HG02763 (cell line): ENCODE results near the gene PLTP.
"Not testable (repeated sequence)": the region's sequence is repeated elsewhere in the genome, so short reads cannot be mapped to it uniquely, and the experiment has no call there.

Experiments used
- ATAC-seq: cut with Tn5 transposase; IDR thresholded peaks from one replicate; pipeline ENCODE4 v1.9.1; 2021; ENCODE audit warnings: mild to moderate bottlenecking, moderate library complexity; ENCODE audit not compliant: unreplicated experiment

The PLTP gene

GRCh38 chr20:45880988-45881788 lies 30.8 kb downstream of the PLTP start, which contains the start of gene ZSWIM1:
TSS of gene ZSWIM1 (plus strand) at chr20:45881227. CDS start at chr20:45882593, 1,366 bp downstream.
- peak; percentile 95 for ATAC-seq

DNA sequence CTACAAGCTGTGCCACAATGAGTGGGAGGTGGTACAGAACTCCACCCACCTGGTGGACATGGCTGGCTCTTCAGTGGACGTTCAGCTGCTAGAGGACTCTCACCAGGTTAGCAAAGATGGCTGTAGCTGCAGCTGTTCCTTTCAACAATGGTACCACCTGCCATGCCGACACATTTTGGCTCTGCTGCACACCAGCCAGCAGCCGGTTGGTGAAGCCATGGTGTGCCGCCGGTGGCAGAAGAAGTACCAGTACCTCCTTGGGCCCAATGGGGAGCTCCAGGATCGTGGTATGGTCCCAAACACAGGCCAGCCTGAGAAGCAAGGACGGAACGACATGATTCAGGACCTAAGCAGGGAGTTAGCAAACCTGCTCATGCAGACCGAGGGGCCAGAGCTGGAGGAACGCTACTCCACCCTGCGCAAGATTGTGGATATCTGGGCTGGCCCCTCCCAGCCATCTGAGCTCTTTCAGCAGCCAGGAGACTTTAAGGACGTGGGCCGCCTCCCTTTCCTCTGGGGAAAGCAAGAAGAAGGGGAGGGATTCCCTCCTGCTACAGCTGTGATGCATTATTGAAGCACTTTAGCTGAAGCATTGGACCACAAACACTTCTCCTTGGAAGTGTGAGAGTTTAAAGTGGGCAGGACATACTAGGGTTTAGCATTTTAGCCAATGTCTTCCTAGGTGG lies 33.7 kb downstream of the PLTP start:
- no peak for ATAC-seq

- ATAC-seq: no peak
These were observed 37.4 kb downstream of the PLTP start for GRCh38 chr20:45874576-45874975.

DNA sequence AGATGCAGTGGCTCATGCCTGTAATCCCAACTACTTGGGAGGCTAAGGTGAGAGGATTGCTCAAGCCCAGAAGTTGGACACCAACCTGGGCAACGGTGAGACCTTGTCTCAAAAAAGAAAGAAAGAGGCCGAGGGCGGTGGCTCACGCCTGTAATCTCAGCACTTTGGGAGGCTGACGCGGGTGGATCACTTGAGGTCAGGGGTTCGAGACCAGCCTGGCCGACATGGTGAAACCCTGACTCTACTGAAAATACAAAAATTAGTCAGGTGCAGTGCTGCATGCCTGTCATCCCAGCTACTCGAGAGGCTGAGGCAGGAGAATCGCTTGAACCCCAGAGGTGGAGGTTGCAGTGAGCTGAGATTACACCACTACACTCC lies 37.9 kb downstream of the PLTP start:
- ATAC-seq: not testable (repeated sequence)

DNA sequence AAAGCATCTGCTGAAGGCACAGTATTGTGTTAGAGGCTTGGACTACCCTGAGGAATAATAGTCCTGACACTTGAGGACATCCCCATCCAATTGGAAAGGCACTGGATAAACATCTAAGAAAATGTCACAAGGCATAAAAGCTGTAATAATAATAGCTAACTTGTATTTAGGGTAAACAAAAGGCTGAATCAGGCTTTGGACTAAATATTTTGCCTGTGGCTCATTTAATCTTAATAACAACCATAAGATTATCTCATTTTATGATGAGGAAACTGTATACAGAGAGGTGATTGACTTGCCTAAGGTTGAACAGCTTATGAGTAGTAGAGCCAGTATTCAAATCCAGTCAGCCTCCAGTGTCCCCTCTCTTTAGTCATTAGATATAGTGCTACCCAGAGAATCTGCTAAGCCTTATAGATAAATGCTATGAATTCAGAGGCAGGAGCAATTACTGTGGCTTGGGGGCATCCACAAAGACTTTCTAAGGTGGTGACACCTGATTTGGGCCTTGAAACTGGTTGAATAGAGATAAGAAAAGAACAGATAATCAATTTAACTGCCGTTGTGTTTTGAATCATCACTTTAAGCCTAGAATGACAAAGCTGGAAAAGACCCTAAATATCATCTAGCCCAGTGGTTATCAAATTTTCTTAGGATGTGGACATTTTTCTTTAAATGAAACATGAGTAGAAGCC lies 38.4 kb downstream of the PLTP start:
- ATAC-seq: no peak

GRCh38 chr20:45872626-45873025 lies 39.3 kb downstream of the PLTP start:
- no peak for ATAC-seq

DNA sequence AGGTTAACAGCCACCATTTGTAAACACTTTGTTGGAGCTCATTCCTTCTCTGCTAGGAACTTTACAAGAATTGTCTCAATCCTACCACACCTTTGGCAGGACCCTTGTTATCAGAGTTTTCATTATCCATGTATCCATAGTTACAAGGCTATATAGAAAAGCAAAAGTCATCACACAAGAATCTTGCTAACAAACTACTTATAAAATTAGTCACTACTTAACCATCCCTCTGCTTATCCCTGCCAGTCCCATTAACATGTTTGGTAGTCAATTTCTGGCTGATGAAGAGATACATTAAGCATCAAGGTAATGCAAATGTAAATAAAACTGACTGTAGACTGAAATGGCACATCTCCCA lies 44.2 kb downstream of the PLTP start:
- no peak for ATAC-seq

DNA sequence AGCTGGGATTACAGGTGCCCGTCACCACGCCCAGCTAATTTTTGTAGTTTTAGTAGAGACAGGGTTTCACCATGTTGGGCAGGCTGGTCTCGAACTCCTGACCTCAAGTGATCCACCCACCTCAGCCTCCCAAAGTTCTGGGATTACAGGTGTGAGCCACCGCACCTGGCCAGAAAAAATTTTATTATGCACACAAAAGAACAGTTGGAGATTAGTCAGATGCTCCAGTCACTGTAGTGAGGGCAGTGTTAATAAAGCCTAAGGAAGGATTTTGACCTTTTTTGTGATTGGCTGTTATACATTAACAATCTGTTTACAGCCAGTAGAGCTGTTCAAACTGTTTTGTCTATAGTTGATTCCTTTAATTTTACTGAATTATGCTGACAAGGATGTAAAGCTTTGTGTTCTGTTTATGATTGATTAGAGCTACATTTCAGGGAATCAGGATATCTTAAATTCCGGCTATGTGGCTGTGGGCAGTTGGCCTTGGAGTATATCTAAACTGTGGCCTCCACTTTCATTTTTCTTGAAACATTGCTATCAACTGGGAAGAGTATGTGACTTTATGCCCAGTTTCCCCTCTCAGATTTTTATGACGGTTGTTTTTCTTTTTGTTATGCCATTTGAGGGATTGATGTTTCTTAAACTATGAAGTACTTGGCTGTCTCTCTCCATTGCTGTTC lies 44.7 kb downstream of the PLTP start:
- ATAC-seq: no peak

DNA sequence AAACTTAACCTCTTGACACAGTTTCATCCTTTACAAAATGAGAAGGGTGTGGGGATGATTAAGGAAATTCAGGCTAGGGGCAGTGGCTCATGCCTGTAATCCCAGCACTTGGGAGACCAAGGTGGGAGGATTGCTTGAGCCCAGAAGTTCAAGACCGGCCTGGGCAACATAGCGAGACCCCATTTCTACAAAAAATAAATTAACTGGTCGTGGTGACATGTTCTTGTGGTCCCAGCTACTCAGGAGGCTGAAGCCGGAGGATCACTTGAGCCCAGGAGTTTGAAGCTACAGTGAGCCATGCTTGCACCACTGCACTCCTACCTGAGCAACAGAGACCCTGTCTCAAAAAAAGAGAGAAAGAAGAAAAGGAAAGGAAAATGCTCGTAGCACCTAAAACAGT lies 45.5 kb downstream of the PLTP start:
- ATAC-seq: no peak

DNA sequence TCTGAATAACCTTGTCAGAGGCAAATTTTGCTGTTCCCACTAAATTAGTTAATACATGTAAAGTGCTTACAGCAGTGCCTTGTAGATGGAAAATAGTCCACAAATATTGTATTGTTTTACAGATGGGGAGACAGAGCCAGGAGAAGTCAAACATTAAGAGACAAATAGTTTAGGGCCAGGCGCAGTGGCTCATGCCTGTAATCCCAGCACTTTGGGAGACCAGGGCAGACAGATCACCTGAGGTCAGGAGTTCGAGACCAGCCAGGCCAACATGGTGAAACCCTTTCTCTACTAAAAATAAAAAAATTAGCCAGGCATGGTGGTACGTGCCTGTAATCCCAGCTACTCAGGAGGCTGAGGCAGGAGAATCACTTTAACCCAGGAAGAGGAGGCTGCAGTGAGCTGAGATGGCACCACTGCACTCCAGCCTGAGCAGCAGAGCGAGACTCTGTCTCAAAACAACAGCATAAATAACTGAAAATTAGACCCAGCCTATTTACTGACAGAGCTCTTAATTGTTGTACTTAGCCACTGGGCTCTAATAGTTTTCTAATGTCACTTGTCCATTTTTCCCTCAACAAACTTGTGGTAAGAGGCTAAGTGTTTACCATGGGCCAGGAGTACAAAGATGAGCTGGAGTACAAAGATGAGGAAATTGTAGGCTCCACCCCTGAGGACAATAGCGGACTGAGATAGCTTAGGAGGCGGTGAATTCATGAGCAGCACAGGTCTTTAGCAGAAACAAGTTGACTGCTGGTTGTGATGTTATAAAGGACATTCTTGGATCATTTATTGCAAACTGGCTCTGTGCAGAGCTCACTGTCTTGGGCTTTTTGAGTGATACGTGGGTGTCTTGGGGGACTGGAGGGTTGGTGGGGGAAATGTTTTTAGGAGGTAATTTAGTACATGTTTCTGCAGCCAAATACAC lies 48.1 kb downstream of the PLTP start:
- no peak for ATAC-seq

GRCh38 chr20:45861221-45862075 lies 50.5 kb downstream of the PLTP start:
- ATAC-seq: no peak

DNA sequence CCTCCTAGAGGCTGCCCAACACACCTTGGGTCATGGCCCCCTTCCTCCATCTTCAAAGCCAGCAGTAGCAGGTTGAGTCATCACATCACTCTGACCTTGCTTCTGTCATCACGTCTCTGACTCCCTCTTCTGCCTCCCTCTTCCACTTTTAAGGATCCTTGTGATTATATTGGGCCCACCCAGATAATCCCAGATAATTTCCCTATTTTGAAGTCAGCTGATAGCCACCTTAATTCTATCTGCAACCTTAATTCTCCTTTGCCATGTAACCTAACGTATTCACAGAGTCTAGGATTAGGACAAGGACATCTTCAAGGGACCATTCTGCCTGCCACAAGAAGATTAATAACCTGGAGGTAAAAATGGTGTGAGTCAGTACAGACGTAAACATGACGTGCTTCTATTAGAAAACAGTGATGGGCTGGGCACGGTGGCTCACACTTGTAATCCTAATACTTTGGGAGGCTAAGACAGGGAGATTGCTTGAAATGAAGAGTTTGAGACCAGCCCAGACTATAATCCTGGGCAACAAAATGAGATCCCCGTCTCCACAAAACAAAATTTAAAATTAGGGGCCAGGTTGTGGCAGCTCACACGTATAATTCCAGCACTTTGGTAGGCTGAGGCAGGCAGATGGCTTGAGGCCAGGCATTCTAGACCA lies 51.3 kb downstream of the PLTP start:
- ATAC-seq: no peak

DNA sequence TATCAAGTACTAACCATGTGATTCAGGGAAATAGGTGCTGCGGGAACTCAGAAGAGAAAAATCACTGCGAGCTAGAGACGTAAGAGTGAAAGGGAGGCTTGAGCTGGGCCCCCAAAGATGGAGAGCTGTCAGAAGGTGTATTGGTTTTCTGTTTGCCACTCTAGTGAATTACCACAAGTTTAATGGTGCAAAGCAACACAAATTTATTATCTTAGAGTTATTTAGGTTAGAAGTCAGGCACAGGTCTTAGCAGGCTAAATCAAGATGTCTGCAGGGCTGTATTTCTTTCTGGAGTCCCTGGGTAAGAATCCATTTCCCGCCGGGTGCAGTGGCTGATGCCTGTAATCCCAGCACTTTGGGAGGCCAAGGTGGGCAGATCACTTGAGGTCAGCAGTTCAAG lies 52.0 kb downstream of the PLTP start:
- ATAC-seq: no peak

DNA sequence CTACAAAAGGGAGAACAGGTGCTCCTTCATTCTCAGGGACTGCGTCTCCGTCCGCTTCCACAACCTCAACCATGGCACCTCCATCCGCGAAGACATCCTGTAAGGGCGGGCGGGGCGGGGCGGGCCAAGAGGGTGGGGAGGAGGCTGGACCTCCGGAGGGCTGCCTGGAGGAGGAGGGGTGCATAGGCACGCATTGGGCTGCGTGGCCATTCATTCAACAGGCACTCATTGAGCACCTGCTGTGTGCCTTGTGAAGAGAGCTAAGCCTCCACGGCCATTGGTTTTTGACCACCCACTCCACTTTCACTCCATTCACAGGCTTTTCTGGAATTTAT lies 54.1 kb downstream of the PLTP start:
- ATAC-seq: no peak

DNA sequence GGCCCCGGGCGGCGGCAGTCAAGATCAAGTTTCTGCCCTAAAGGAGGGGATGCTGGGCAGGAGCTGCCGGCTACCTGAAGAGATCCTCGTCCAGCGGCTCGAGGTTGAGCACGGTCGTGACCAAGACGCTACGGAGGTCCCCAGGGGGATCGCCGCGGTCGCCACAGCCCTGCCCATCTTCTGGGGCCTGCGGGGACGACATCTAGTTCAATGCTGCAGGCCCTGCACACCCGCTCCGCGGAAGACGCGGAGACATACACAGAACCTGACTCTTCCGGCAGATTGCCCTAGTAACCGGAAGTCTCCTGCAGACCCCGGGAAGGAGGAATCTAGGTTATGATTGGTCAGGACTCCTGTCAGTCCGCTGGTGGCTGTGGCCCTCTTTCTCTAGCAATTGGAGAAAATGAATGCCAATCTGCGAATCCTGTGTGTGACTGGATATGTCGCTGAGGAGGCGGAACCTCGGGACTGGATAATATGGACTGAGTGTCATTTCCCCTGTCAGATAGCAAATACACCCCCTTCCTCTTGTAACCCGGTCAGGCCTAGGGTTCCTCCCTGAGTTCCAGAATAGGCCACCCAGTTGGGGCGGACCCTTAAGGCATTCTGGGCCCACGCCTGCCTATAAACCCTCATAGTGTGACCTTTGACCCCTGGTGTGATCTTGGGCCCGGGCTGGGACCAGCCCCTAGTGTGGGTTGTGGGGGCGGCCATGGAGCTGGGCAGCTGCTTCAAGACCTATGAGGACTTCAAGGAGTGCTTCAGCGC lies 54.7 kb downstream of the PLTP start, which contains the start of the genes ACOT8 and ZSWIM3:
Gene ACOT8, minus strand, starts transcription at position 279 of the 768 bp plus-strand sequence. Its CDS starts 77 bp downstream, at position 202.
Gene ZSWIM3, plus strand, starts transcription at position 501 of the 768 bp plus-strand sequence. Its CDS starts 212 bp downstream, at position 713.
- peak; percentile 98 for ATAC-seq

- ATAC-seq: no peak
These were observed 58.5 kb downstream of the PLTP start for GRCh38 chr20:45853484-45853883.

DNA sequence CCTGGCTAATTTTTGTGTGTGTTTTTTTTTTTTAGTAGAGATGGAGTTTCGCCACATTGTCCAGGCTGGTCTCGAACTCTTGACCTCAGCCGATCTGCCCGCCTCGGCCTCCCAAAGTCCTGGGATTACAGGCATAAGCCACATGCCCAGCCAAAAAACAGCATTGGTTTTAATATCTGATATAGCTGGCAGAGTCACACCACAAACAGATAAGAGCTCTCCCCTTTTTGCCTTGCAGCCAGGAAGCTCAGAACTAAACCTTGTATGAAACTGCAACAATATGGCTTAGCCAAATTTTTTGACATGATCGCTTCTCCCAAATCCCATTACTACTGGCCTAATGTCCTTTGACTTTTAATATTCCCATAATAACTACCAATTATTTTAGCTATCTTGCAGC lies 59.6 kb downstream of the PLTP start:
- no peak for ATAC-seq

DNA sequence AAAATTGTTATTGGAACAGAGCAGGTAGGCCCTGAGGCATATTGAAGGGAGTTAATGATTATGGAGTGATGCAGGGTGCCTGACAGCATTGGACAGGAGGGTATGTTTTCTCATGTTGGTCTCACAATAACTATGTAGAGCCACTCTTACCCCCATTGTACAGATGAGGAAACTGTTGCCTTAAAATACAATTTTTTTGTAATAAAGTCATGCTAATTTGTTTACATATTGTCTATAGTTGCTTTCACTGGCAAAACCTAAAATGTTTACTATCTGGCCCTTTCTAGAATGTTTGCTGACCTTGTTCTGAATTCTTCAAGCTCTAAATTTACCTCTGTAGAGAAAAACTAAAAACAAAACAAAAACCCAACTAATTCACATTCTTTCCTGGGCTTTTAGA lies 60.5 kb downstream of the PLTP start:
- no peak for ATAC-seq
